ENCODE measurements around the gene UNKL.

- TF ChIP-seq CTCF (IDR thresholded peaks at IDR 0.05) = no peak
- TF ChIP-seq ZFX (IDR thresholded peaks at IDR 0.05; ENCODE audit: borderline replicate concordance) = no peak
These were observed 12.7 kb downstream of the UNKL start for GRCh38 chr16:1401758-1402154.

All from 22Rv1 (cell line).